ENCODE data around the gene C1orf167.

- TF ChIP-seq, protein P1, sequence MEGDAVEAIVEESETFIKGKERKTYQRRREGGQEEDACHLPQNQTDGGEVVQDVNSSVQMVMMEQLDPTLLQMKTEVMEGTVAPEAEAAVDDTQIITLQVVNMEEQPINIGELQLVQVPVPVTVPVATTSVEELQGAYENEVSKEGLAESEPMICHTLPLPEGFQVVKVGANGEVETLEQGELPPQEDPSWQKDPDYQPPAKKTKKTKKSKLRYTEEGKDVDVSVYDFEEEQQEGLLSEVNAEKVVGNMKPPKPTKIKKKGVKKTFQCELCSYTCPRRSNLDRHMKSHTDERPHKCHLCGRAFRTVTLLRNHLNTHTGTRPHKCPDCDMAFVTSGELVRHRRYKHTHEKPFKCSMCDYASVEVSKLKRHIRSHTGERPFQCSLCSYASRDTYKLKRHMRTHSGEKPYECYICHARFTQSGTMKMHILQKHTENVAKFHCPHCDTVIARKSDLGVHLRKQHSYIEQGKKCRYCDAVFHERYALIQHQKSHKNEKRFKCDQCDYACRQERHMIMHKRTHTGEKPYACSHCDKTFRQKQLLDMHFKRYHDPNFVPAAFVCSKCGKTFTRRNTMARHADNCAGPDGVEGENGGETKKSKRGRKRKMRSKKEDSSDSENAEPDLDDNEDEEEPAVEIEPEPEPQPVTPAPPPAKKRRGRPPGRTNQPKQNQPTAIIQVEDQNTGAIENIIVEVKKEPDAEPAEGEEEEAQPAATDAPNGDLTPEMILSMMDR (conservative IDR thresholded peaks at IDR 0.05 in 1 of 2, IDR thresholded peaks at IDR 0.05 in 1 of 2; ENCODE audit: extremely low read depth in 1 of 2, insufficient read depth in 1 of 2, low read depth in 1 of 2, low read length in 2 of 2) = no peak
- no peak for TF ChIP-seq EZH2 (IDR thresholded peaks at IDR 0.05; ENCODE audit: borderline replicate concordance, low read length)
Measured at GRCh38 chr1:11806307-11806936, 44.4 kb downstream of the C1orf167 start.

Measured in mammary epithelial cell (primary cell).